ENCODE results near the gene KLHL7. TPM values are rescaled to one million over a fixed set of nuclear protein-coding genes. Genes with fewer than 3 reads are reported as not detected.

Gene KLHL7
- 110 TPM for total RNA-seq

DNA sequence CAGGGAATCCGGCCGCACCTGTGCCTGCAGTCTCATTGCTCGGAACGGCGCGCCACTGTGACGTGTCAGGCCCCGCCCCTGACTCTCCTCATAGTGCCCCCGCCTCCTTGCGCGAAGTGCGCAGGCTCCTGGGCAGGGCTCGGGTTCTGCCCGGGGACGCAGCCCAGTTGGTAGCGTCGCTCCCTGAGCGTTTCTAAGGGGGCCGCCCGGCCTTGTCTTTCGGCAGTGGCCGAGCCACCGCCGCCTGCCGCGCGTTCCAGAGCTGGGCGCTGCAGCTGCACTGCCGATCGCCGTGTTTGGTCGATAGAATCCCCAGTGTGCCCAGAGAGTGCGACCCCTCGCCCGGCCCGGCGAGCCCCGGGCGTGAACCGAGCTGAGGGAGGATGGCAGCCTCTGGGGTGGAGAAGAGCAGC, at the start of gene KLHL7:
KLHL7 (plus strand) TSS at position 142 of the 413 bp plus-strand sequence; CDS start at position 384, 242 bp downstream.
- no peak for FAIRE-seq

DNA sequence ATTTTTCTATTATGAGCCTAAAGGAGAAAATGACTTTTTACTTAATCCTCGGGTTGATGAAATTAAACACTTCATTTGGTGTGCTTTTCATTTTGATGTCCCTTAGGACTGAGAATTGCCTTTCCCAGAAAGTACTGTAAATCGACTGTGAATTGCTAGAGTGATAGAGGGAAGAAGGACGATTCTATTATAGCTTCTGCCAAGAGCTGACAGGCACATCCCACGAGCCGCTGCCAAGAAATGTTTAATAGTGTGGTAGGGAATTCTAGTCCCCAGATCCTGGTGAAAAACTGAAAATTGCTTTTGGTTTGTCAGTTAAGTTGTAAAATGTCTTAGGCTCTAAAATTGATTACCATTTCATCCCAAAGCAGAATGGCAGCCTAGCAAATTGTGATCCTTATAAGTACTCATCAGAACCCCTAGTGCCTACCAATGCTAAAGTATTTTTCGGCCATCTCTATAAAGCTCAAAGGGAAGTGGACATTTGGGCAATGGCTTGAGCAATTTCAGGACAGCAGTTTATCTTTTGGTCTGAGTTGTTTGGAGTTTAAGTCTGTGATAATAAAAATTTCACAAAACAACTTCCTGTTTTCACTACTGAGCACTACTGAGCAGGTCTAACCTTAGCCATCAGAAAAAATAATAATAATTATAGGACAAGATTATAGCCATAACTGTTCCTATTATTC, 47.0 kb upstream of the KLHL7 start:
- DNase-seq (ENCODE audit: low spot score in 2 of 2) (no peak), FAIRE-seq (no peak)

More for the DNA sequence above, at the start of gene KLHL7:
- peak; percentile 81 to 86 for DNase-seq (ENCODE audit: low spot score in 2 of 2)

DNA sequence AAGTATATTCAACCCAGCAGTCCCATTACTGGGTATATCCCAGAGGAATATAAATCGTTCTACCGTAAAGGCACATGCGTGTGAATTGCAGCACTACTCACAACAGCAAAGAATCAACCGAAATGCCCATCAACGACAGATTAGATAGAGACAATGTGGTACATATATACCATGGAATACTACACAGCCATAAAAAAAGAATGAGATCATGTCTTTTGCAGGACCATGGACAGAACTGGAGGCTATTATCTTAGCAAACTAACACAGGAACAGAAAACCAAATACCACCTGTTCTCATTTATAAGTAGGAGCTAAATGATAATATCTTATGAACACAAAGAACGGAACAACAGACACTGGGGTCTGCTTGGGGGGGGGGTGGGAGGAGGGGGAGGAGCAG, 44.3 kb upstream of the KLHL7 start:
- FAIRE-seq (no peak), DNase-seq (ENCODE audit: low spot score in 2 of 2) (no peak)

GRCh38 chr7:23062452-23062851, 43.1 kb upstream of the KLHL7 start:
- DNase-seq (ENCODE audit: low spot score in 2 of 2): no peak
- FAIRE-seq: no peak

GRCh38 chr7:23065974-23066373, 39.6 kb upstream of the KLHL7 start:
- DNase-seq (ENCODE audit: low spot score in 2 of 2) (no peak), FAIRE-seq (no peak)

DNA sequence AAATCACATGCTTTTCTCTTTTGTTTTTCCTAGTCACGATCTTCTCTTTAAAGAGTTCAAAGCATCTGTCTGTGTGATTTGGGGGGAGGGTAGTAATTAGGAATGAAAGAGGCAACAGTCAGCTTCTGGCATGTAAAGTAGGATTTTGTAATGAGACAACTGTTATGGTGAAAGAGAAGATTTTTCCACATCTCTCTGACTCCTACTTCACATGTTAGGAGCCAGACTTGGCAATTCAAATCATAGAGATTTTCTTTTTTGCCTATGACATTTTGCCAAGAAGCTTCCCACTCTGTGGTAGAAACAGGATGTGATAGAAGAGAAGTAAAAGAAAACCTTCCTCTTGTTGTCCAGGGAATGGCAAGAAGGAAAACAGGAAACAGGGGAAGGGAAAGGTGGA, 38.3 kb upstream of the KLHL7 start:
- FAIRE-seq (no peak), DNase-seq (ENCODE audit: low spot score in 2 of 2) (no peak)

- no peak for FAIRE-seq
- no peak for DNase-seq (ENCODE audit: low spot score in 2 of 2)
Observed at GRCh38 chr7:23072048-23072447, 33.5 kb upstream of the KLHL7 start.

DNA sequence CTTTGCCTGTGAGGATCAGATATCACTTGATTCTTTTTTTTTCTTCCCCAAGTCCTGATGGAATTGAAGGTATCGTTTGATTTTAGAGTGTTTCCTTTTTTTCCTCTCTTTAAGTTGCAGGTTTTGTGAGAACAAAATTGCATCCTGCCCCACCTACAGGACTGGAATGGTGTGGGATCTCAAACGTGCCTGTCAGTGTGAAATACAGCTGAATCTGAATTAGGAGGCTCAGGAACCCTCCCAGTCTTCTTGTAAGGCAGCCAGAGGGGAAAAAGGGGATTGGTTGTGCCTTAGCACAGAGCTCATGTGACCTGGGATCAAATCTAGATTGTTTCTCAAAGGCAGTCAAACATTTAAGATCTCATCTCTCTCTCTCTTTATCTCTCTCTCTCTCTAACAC, 32.7 kb upstream of the KLHL7 start:
- FAIRE-seq (no peak), DNase-seq (ENCODE audit: low spot score in 2 of 2) (no peak)

GRCh38 chr7:23074443-23075261, 30.9 kb upstream of the KLHL7 start:
- FAIRE-seq (no peak), DNase-seq (ENCODE audit: low spot score in 2 of 2) (no peak)

GRCh38 chr7:23075571-23075970, 30.0 kb upstream of the KLHL7 start:
- DNase-seq (ENCODE audit: low spot score in 2 of 2) (no peak), FAIRE-seq (no peak)

GRCh38 chr7:23076772-23077171, 28.8 kb upstream of the KLHL7 start:
- FAIRE-seq: no peak
- DNase-seq (ENCODE audit: low spot score in 2 of 2): no peak

DNA sequence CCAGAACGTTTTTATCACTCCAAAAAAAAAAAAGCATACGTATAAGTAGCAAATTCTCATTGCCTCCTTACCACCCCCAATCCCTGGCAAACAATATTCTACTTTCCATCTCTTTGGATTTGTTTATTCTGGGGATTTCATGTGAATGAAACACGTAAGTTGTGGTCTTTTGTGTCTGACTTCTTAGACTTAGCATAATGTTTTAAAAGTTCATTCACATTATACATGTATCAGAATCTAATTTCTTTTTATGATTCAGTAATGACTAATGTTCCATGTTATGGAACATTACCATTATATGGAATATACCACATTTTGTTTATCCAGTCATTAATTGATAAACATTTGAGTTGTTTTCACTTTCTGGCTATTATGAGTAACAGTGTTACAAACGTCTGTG, 12.5 kb upstream of the KLHL7 start:
- FAIRE-seq: no peak

GRCh38 chr7:23093546-23093945, 12.0 kb upstream of the KLHL7 start:
- FAIRE-seq (no peak), DNase-seq (ENCODE audit: low spot score in 2 of 2) (no peak)

More for the DNA sequence above, 12.5 kb upstream of the KLHL7 start:
- no peak for DNase-seq (ENCODE audit: low spot score in 2 of 2)

DNA sequence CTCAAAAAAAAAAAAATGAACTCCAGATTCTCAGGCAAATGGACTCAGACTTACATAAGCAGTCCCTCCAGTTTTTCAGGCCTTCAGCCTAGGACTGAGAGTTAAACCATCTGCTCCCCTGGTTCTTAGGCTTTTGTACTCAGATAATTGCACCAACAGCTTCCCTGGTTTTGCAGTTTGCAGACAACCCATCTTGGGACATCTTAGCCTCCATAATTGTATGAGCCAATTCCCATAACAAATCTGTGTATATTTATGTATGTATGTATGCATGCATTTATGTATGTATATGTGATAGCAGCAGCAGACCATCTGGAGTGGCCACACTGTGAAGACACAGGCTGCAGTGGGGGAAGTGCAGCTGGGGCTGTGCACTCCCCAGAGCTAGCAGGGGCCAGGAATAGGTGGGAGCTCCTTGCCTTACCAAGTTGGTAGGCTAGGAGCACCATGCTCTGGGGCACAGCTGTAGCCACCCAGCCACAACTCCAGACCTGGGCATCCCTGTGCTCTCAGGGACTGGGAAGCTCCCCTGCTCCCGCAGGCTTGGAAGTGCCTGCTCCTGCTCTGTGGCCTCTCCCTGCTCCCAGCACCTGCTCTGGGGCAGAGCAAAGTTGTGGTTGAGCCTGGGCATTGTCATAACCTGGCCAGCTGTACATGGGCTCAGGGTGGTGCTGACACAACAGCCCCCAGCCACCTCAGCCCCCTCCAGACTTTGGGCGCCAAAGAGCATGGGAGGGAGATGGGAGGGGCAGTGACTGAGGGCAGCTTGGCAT, 8.9 kb upstream of the KLHL7 start:
- no peak for FAIRE-seq

GRCh38 chr7:23098029-23098428, 7.6 kb upstream of the KLHL7 start:
- FAIRE-seq (no peak), DNase-seq (ENCODE audit: low spot score in 2 of 2) (no peak)

More for the DNA sequence above, 8.9 kb upstream of the KLHL7 start:
- no peak for DNase-seq (ENCODE audit: low spot score in 2 of 2)

DNA sequence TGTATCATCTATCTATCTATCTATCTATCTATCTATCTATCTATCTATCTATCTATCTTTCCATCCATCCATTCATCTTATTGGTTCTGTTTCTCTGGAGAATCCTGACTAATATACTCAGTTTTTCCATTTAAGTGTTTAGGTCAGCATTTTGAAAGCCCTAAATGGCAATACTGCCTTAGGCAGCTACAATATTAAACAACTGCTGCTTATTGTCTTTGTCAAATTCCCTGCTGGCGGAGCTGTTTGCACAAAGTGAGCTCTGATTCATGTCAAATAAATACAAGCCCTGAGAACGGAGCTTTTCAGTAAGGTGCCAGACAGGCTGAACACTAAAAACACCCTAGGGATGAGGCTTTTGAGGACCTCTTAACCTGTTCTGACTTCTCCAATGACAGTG, 7.1 kb upstream of the KLHL7 start:
- FAIRE-seq (no peak), DNase-seq (ENCODE audit: low spot score in 2 of 2) (no peak)

GRCh38 chr7:23100697-23101096, 4.9 kb upstream of the KLHL7 start:
- FAIRE-seq: no peak
- no peak for DNase-seq (ENCODE audit: low spot score in 2 of 2)

GRCh38 chr7:23105086-23105643, 420 bp upstream of the KLHL7 start:
- DNase-seq (ENCODE audit: low spot score in 2 of 2): no peak
- FAIRE-seq: no peak

GRCh38 chr7:23106057-23106822, 655 bp downstream of the KLHL7 start:
- FAIRE-seq: no peak
- no peak for DNase-seq (ENCODE audit: low spot score in 2 of 2)
